NCI-H146 treated with DMSO at 0.1 percent for 48 hours (cell line): ENCODE measurements around the gene DLGAP1.

ENCODE experiments used
- DNase-seq: peaks from one replicate; lab custom pipeline; 2025; ENCODE audit not compliant: unreplicated experiment; lab: John Stamatoyannopoulos, UW

Gene DLGAP1

DNA sequence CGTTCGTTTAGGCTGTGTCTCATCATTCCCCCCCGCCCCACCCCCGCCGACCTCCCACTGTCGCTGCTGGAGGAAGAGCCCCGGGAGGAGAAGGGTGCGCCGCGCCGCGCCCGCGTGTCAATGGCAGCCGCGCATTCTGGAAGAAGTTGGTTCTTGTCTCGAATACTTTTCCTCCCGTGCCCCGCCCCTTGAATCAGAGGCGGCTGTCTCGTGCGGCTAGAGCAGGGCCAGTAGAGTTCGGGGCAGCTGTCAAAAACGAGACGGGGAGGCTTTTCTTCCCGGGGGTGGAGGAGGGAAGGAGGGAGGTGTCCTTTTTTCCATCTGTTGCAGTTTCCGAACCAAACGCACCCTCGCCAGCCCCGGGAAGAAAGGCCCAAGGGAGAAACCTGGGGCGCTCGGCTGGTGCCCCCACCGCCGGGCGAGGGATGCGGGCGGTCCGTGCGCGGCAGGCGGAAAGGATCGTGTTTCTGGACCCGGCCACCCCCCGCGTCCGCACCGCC is 1005.5 kb downstream of the DLGAP1 start:
- DNase-seq = no peak

DNA sequence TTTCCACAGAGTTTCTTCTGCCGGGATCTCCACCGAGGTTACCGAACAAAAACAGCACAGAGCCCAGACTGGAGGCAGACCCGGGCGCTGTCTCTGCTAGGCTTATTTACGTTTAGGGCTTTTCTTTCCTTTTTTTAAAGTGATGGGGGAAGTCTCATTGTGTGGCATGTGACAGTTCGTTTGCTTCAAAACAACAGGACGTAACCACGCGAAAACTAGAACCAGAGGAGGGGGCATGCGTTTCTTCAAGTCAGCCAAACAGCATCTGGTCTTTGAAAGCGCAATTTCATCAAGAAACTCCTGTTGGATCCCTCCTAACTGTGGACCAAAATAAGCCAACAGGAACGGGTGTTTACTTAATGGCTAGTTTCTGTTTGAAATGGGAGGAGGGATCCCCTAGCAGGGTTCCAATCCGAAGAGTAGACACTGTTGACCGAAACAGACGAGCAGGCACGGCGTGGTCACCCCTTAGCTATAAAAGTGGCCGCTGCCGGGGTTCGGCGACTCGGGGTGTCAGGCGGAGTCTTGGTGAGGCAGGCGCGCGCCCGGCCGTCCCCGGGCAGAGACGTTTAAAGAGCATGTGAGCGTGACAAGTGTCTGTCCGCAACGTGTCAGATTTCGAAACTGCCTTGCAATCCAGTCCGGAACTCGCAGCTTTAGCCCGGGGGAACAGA is 1006.1 kb downstream of the DLGAP1 start:
- no peak for DNase-seq

DNA sequence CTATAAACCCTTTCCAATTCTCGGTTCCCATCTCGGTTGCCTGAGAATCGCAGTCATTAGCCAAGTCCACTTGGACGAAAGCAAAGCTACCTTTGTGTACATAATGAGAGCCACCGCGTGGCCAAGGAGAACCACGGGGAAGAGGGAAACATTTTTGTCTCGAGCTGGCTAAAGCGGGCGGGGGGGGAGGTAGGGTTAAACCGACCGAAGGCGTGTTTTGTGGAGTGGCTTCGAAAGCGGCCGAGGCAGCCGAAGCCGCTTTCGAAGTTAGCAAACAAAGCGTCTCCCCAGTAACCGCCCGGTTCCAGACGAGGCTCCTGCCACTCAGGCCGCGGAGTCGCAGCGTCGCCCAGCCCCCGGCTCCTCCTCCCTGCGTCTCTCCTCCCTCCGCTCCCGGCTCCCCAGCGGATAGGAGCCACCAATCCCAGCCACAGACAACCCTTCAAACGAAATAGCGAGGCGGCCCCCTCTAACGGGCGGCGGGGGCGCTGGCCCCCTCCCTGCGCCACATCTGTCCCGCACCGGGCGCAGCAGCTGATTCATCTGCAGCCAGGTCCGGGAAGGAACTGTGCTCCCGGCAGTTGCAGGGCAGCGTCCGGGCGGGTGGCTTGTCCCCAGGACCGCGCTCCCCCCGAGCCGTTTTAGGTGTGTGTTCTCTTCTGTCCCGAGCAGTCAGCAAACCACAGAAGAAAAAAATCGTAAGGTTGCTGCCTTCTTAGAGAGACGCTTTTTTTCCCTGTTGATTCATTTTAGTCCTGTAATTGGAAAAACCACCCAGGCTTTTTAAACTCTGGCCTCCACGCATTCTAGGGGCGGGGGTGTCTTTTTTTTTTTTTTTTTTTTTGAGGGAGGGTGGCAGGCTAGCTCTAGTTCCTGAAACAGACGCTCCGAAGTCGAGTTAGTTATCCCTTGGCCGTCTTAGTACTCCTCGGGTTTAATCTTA is 1006.9 kb downstream of the DLGAP1 start:
- peak; percentile 74 for DNase-seq

DNA sequence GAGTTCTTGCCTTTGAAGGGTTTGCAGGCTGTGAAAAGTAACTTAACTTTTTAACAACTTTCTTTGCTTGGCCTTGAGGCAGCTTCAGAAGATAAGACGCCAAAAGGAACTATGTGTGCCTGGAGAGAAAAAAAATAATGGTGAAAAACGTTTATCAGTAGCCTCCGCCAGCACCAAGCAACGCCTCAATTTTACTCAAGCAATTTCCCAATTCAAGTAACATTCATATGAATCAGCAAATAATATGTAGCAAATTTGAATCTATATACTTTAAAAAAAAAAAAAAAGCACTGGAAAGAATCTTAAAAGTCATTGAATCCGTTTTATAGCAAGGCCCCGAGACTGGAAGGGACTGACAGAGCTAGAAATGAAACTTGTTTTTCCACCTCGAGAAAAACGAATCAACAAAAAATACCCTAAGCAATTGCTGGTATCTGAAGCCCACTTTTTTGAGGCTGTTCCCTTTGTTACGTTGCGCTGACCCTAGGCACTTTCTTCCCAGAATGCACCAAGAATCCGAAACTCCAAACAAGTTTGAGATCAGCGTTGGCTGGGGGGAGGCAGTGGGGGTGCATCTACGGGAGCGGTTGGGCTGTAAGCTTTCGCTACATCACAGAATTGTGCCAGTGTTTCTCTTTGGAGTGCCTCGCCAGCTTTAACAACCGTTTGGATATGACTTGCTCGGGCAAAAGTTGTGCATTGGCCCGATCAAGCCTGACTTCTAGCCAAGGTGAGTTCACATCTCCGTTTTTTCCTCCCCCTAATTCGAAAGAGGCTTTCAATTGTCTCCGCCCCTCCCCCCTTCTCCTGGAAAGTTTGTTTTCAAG is 1007.8 kb downstream of the DLGAP1 start:
- DNase-seq = no peak
